Caco-2 (cell line): ENCODE results near the gene NT5C3A. TPM values are rescaled to one million over a fixed set of nuclear protein-coding genes. Genes with fewer than 3 reads are reported as not detected.

ENCODE experiments used
- BruUV-seq: library from RNA; stranded (reverse); fragments of 400-500 nt; replicated peaks from 2 replicates; lab custom pipeline; 2021; lab: Mats Ljungman, UMichigan
- CTCF ChIA-PET: fragments of 300-600 bp; sonication (Branson Sonifier 250); formaldehyde crosslinking; loops from one replicate; lab custom pipeline; 2022; ENCODE audit warnings: antibody characterized with exemption; lab: Charles Lee
- POLR2A ChIA-PET: fragments of 300-600 bp; sonication (Branson Sonifier 250); formaldehyde crosslinking; loops from one replicate; lab custom pipeline; 2022; ENCODE audit warnings: antibody characterized with exemption; lab: Charles Lee
- DNase-seq, 2 experiments: peaks; one replicate each; pipeline versions ENCODE4 v3.0.0 to v3.0.0-alpha.2; 2020 to 2022
- H3K27me3 ChIP-seq: replicated peaks from 2 replicates; pipeline ENCODE4 v1.6.0; 2011; ENCODE audit warnings: low read length; ENCODE audit not compliant: control insufficient read depth, insufficient read depth
- H3K36me3 ChIP-seq: 2 replicates; pipeline ENCODE4 v1.5.1; 2011; ENCODE audit warnings: low read length; ENCODE audit not compliant: control insufficient read depth, insufficient read depth
- H3K4me1 ChIP-seq: fragments of 250-450 bp; sonication (Bioruptor Pico); 2 replicates; pipeline ENCODE4 v1.5.1; 2020; ENCODE audit warnings: mild to moderate bottlenecking
- H3K4me3 ChIP-seq: 2 replicates; pipeline ENCODE4 v1.5.1; 2011; ENCODE audit warnings: low read depth, mild to moderate bottlenecking, control low read depth, low read length
- H3K9me3 ChIP-seq: fragments of 250-450 bp; sonication (Bioruptor Pico); 2 replicates; pipeline ENCODE4 v1.5.1; 2020; ENCODE audit warnings: mild to moderate bottlenecking, moderate library complexity
- H3K27ac Mint-ChIP-seq: one replicate; pipeline ENCODE4 v1.8.0; 2022; ENCODE audit warnings: mixed read lengths; ENCODE audit not compliant: unreplicated experiment
- H3K27me3 Mint-ChIP-seq: one replicate; pipeline ENCODE4 v1.8.0; 2022; ENCODE audit warnings: mixed read lengths; ENCODE audit not compliant: insufficient read depth, unreplicated experiment
- H3K36me3 Mint-ChIP-seq: one replicate; pipeline ENCODE4 v1.8.0; 2022; ENCODE audit warnings: mild to moderate bottlenecking, mixed read lengths; ENCODE audit not compliant: insufficient read depth, unreplicated experiment
- H3K4me1 Mint-ChIP-seq: one replicate; pipeline ENCODE4 v1.8.0; 2022; ENCODE audit warnings: low read depth, mixed read lengths; ENCODE audit not compliant: unreplicated experiment
- H3K4me3 Mint-ChIP-seq: one replicate; pipeline ENCODE4 v1.8.0; 2022; ENCODE audit warnings: mild to moderate bottlenecking, moderate library complexity, mixed read lengths; ENCODE audit not compliant: unreplicated experiment
- H3K9me3 Mint-ChIP-seq: one replicate; pipeline ENCODE4 v1.8.0; 2022; ENCODE audit warnings: mixed read lengths; ENCODE audit not compliant: unreplicated experiment
- intact Hi-C: fragments of 100-400 bp; cut with micrococcal nuclease; formaldehyde crosslinking; loops from one replicate; pipeline ENCODE4 v1.10.0; 2022; ENCODE audit not compliant: unreplicated experiment
- total RNA-seq: library from RNA; stranded (reverse); gene quantifications from 2 replicates; pipeline ENCODE4 v1.2.3, GENCODE V29; 2022
- TF ChIP-seq, protein P1 (sequence below), 2 experiments: fragments of 200-600 bp in 1 of 2; IDR thresholded peaks; 1 replicate in 1 of 2; 2 replicates in 1 of 2; pipeline versions ENCODE4 v1.5.1 to v1.8.0; 2011 to 2022; ENCODE audit warnings: antibody characterized with exemption in 1 of 2, control low read depth in 1 of 2, inconsistent platforms in 1 of 2, low read depth in 1 of 2, low read length in 1 of 2, mild to moderate bottlenecking in 1 of 2, moderate library complexity in 1 of 2; ENCODE audit not compliant: insufficient read depth in 1 of 2, severe bottlenecking in 1 of 2, unreplicated experiment in 1 of 2

The NT5C3A gene
- total RNA-seq, 1 experiment from 2014 or later: 32.6 TPM

GRCh38 chr7:33091641-33092191, 29.1 kb upstream of the NT5C3A start:
- TF ChIP-seq, protein P1, sequence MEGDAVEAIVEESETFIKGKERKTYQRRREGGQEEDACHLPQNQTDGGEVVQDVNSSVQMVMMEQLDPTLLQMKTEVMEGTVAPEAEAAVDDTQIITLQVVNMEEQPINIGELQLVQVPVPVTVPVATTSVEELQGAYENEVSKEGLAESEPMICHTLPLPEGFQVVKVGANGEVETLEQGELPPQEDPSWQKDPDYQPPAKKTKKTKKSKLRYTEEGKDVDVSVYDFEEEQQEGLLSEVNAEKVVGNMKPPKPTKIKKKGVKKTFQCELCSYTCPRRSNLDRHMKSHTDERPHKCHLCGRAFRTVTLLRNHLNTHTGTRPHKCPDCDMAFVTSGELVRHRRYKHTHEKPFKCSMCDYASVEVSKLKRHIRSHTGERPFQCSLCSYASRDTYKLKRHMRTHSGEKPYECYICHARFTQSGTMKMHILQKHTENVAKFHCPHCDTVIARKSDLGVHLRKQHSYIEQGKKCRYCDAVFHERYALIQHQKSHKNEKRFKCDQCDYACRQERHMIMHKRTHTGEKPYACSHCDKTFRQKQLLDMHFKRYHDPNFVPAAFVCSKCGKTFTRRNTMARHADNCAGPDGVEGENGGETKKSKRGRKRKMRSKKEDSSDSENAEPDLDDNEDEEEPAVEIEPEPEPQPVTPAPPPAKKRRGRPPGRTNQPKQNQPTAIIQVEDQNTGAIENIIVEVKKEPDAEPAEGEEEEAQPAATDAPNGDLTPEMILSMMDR (IDR thresholded peaks at IDR 0.05; ENCODE audit: insufficient read depth in 1 of 2, low read depth in 1 of 2, low read length in 1 of 2, severe bottlenecking in 1 of 2, unreplicated experiment in 1 of 2): no peak
- ChIA-PET CTCF (no interaction called here), POLR2A (no interaction called here)
- no TSS peak for BruUV-seq
- Histone ChIP-seq H3K36me3 (no peaks in the 10 kb centered on the region), H3K27me3 (no peaks in the 10 kb centered on the region), H3K4me1 (no peaks in the 10 kb centered on the region), H3K4me3 (no peak overlapping the region), H3K9me3 (no peaks in the 10 kb centered on the region)
- Mint-ChIP-seq H3K27ac (no peak overlapping the region), H3K4me1 (no peaks in the 10 kb centered on the region), H3K36me3 (peaks cover 37% of the 10 kb centered on the region), H3K9me3 (no peaks in the 10 kb centered on the region), H3K27me3 (no peaks in the 10 kb centered on the region), H3K4me3 (no peak overlapping the region)
- intact Hi-C loops: no loop called here
- DNase-seq: no peak

- no peaks in the 10 kb centered on the region for H3K4me1 Mint-ChIP-seq
- POLR2A ChIA-PET: no interaction called here
- intact Hi-C loops: no loop called here
- DNase-seq: no peak
- Histone ChIP-seq H3K4me3 (no peak overlapping the region), H3K4me1 (no peaks in the 10 kb centered on the region), H3K27me3 (no peaks in the 10 kb centered on the region), H3K36me3 (no peaks in the 10 kb centered on the region), H3K9me3 (no peaks in the 10 kb centered on the region)
- TF ChIP-seq, protein P1 (IDR thresholded peaks at IDR 0.05; ENCODE audit: insufficient read depth in 1 of 2, low read depth in 1 of 2, low read length in 1 of 2, severe bottlenecking in 1 of 2, unreplicated experiment in 1 of 2): no peak
- no peaks in the 10 kb centered on the region for H3K27me3 Mint-ChIP-seq
- no peaks in the 10 kb centered on the region for H3K9me3 Mint-ChIP-seq
- peaks cover 31% of the 10 kb centered on the region for H3K36me3 Mint-ChIP-seq
- CTCF ChIA-PET: no interaction called here
- no TSS peak for BruUV-seq
- no peak overlapping the region for H3K4me3 Mint-ChIP-seq
- no peak overlapping the region for H3K27ac Mint-ChIP-seq
Observed at GRCh38 chr7:33091111-33091531, 28.5 kb upstream of the NT5C3A start.

DNA sequence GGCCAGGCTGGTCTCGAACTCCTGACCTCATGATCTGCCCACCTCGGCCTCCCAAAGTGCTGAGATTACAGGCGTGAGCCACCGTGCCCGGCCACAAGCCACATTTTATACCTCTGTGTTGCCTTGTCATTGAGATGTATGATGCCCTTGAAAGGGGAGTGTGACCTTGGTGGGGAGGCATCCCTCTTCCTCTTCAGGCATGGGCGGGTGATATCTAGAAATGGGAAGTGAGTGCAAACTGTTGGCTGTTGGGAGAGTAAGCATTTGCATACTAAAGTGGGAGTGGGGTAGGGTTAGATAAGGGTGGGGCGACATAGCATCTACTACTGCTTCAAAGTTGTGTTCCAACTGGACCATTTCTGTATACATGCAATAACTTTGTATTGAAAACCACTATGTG, 26.6 kb upstream of the NT5C3A start:
- no TSS peak for BruUV-seq
- DNase-seq: no peak
- Histone ChIP-seq H3K9me3 (no peaks in the 10 kb centered on the region), H3K4me1 (no peaks in the 10 kb centered on the region), H3K36me3 (no peaks in the 10 kb centered on the region), H3K4me3 (no peak overlapping the region), H3K27me3 (no peaks in the 10 kb centered on the region)
- ChIA-PET POLR2A (no interaction called here), CTCF (no interaction called here)
- H3K9me3 Mint-ChIP-seq: no peaks in the 10 kb centered on the region
- no peak overlapping the region for H3K27ac Mint-ChIP-seq
- no peak overlapping the region for H3K4me3 Mint-ChIP-seq
- no peaks in the 10 kb centered on the region for H3K27me3 Mint-ChIP-seq
- H3K36me3 Mint-ChIP-seq: peaks cover 15% of the 10 kb centered on the region
- intact Hi-C loops: no loop called here
- TF ChIP-seq, protein P1 (IDR thresholded peaks at IDR 0.05; ENCODE audit: insufficient read depth in 1 of 2, low read depth in 1 of 2, low read length in 1 of 2, severe bottlenecking in 1 of 2, unreplicated experiment in 1 of 2): no peak
- no peaks in the 10 kb centered on the region for H3K4me1 Mint-ChIP-seq
